ENCODE data around the gene PPP1R16B.

Gene PPP1R16B

GRCh38 chr20:38828514-38829295 is 23.2 kb downstream of the PPP1R16B start:
- TF ChIP-seq TAF1 (IDR thresholded peaks at IDR 0.05; ENCODE audit: borderline replicate concordance, insufficient read depth, low read length) = no peak
- no peak for TF ChIP-seq REST (IDR thresholded peaks at IDR 0.05; ENCODE audit: insufficient read depth in 1 of 2, low read depth in 2 of 2, low read length in 2 of 2)
- no peak for TF ChIP-seq POLR2AphosphoS5 (IDR thresholded peaks at IDR 0.05; ENCODE audit: low read depth, low read length)
- no peak for TF ChIP-seq FOXP2 (optimal IDR thresholded peaks at IDR 0.05; ENCODE audit: borderline replicate concordance, extremely low read depth, extremely low read length, insufficient read depth)
- TF ChIP-seq SIN3A (IDR thresholded peaks at IDR 0.05; ENCODE audit: borderline replicate concordance, insufficient read depth, low read length) = no peak

GRCh38 chr20:38829296-38829875 is 23.9 kb downstream of the PPP1R16B start:
- no peak for TF ChIP-seq REST (IDR thresholded peaks at IDR 0.05; ENCODE audit: insufficient read depth in 1 of 2, low read depth in 2 of 2, low read length in 2 of 2)
- no peak for TF ChIP-seq TAF1 (IDR thresholded peaks at IDR 0.05; ENCODE audit: borderline replicate concordance, insufficient read depth, low read length)
- TF ChIP-seq POLR2AphosphoS5 (IDR thresholded peaks at IDR 0.05; ENCODE audit: low read depth, low read length) = no peak
- no peak for TF ChIP-seq SIN3A (IDR thresholded peaks at IDR 0.05; ENCODE audit: borderline replicate concordance, insufficient read depth, low read length)
- no peak for TF ChIP-seq FOXP2 (optimal IDR thresholded peaks at IDR 0.05; ENCODE audit: borderline replicate concordance, extremely low read depth, extremely low read length, insufficient read depth)

GRCh38 chr20:38830356-38830755 is 24.9 kb downstream of the PPP1R16B start:
- TF ChIP-seq SIN3A (IDR thresholded peaks at IDR 0.05; ENCODE audit: borderline replicate concordance, insufficient read depth, low read length) (no peak), REST (IDR thresholded peaks at IDR 0.05; ENCODE audit: insufficient read depth in 1 of 2, low read depth in 2 of 2, low read length in 2 of 2) (no peak), POLR2AphosphoS5 (IDR thresholded peaks at IDR 0.05; ENCODE audit: low read depth, low read length) (no peak), FOXP2 (optimal IDR thresholded peaks at IDR 0.05; ENCODE audit: borderline replicate concordance, extremely low read depth, extremely low read length, insufficient read depth) (no peak), TAF1 (IDR thresholded peaks at IDR 0.05; ENCODE audit: borderline replicate concordance, insufficient read depth, low read length) (no peak)

- no peak for TF ChIP-seq REST (IDR thresholded peaks at IDR 0.05; ENCODE audit: insufficient read depth in 1 of 2, low read depth in 2 of 2, low read length in 2 of 2)
- TF ChIP-seq TAF1 (IDR thresholded peaks at IDR 0.05; ENCODE audit: borderline replicate concordance, insufficient read depth, low read length) = no peak
- no peak for TF ChIP-seq FOXP2 (optimal IDR thresholded peaks at IDR 0.05; ENCODE audit: borderline replicate concordance, extremely low read depth, extremely low read length, insufficient read depth)
- no peak for TF ChIP-seq POLR2AphosphoS5 (IDR thresholded peaks at IDR 0.05; ENCODE audit: low read depth, low read length)
- no peak for TF ChIP-seq SIN3A (IDR thresholded peaks at IDR 0.05; ENCODE audit: borderline replicate concordance, insufficient read depth, low read length)
These were observed 25.7 kb downstream of the PPP1R16B start for GRCh38 chr20:38831049-38831691.
